Heart right ventricle (tissue), 16 donors: Measurements from ENCODE around the gene FGFR1OP2. TPM values are rescaled to one million over a fixed set of nuclear protein-coding genes. Genes with fewer than 3 reads are reported as not detected.
A peak's percentile ranks its signal among the peaks of the same experiment; 100 is the strongest.

Experiments used
- ATAC-seq, 8 donors: fragments of 200-7000 bp; cut with Tn5 transposase; one replicate each; pipeline ENCODE4 v1.9.1; 2020; ENCODE audit warnings: mild to moderate bottlenecking in 8 of 8, moderate library complexity in 8 of 8, moderate number of reproducible peaks in 1 of 8
- DNase-seq, 2 donors: peaks; one replicate each; pipeline ENCODE4 v3.0.0-alpha.2; 2020
- H3K27ac ChIP-seq, 10 donors: fragments of 200-600 bp; sonication (generic) in 2 of 10; one replicate each; pipeline versions ENCODE4 v1.5.0 to v1.8.0; 2020 to 2022; ENCODE audit warnings: mild to moderate bottlenecking in 3 of 10
- H3K27me3 ChIP-seq, 7 donors: fragments of 200-600 bp; one replicate each; pipeline ENCODE4 v1.8.0; 2021 to 2022; ENCODE audit warnings: mild to moderate bottlenecking in 2 of 7
- H3K36me3 ChIP-seq, 9 donors: fragments of 200-600 bp; sonication (generic) in 1 of 9; one replicate each; pipeline versions ENCODE4 v1.5.0 to v1.8.0; 2020 to 2022; ENCODE audit warnings: mild to moderate bottlenecking in 2 of 9
- H3K4me1 ChIP-seq, 9 donors: fragments of 200-600 bp; sonication (generic) in 1 of 9; one replicate each; pipeline versions ENCODE4 v1.5.0 to v1.8.0; 2020 to 2022; ENCODE audit warnings: mild to moderate bottlenecking in 4 of 9
- H3K4me3 ChIP-seq, 10 donors: fragments of 200-600 bp; sonication (generic) in 2 of 10; one replicate each; pipeline versions ENCODE4 v1.5.0 to v1.8.0; 2020 to 2022; ENCODE audit warnings: mild to moderate bottlenecking in 7 of 10, moderate library complexity in 2 of 10
- H3K9me3 ChIP-seq, 11 donors: fragments of 200-600 bp in 10 of 11; sonication (generic) in 2 of 11; one replicate each; pipeline versions ENCODE4 v1.5.0 to v1.8.0; 2013 to 2022; ENCODE audit warnings: mild to moderate bottlenecking in 2 of 11, control low read depth in 1 of 11, moderate library complexity in 1 of 11
- CTCF ChIP-seq, 9 donors: fragments of 200-600 bp; sonication (generic) in 2 of 9; IDR thresholded peaks; one replicate each; pipeline versions ENCODE4 v1.5.0 to v1.8.0; 2021 to 2022; ENCODE audit warnings: antibody characterized with exemption in 9 of 9, mild to moderate bottlenecking in 5 of 9, moderate library complexity in 1 of 9
- WGBS, 2 donors: extraction: QIAGEN DNeasy Blood & Tissue Kit; methylation state at CpG; one replicate each; pipeline ENCODE4 v1.1.7; 2013; ENCODE audit warnings: inconsistent platforms in 1 of 2; 5-methylcytosine and 5-hydroxymethylcytosine counted together
- intact Hi-C, 10 donors: fragments of 100-400 bp; cut with DNase I; formaldehyde crosslinking; loops; one replicate each; pipeline versions ENCODE4 v1.11.1 to v1.14.2; 2022
- polyA plus RNA-seq, 2 donors: library from polyadenylated mRNA; stranded (reverse); fragments of 200-250 nt; gene quantifications; one replicate each; pipeline ENCODE4 v1.2.3, GENCODE V29; 2013
- total RNA-seq, 10 donors: library from RNA; stranded (reverse); fragmentation: NEBNext Ultra II Directional in 3 of 10; extraction: Animal tissue kit (Norgen Biotek cat#: 25700) in 3 of 10; gene quantifications; one replicate each; pipeline versions ENCODE4 v1.2.1 to v1.2.4, GENCODE V29; 2021 to 2023
- donor health status: Arrhythmogenic right ventricular cardiomyopathy.
- donor health status: ischemic (EF 13 %, LVEDD 7.1; RV severe dilation, severe dysfunction).
- donor health status: healthy with polysubstance abuse.
- donor health status: DM: no; HTN: yes; CAD: no.
- donor health status: DM: no; HTN: no; CAD: no.
- donor health status: ischemic (EF 25% LVEDD 6.9; RV normal size, moderate dysfunction).
- donor health status: ischemic (EF 25% LVEDD 5.7; RV mildly dilated, moderate dysfunction).
- donor health status: healthy.
- donor health status: DM: yes; HTN: yes; CAD: no.
- donor health status: Ischemic cardiomyopathy.
- donor health status: ischemic (EF 35%, LVEDD 5.7; RV mildly dilated, moderate dysfunction).
- donor health status: nonischemic (EF 11% LVEDD 7.7; RV severe dilation, severe dysfunction).
- donor health status: DM: yes; HTN: yes; CAD: no.
- donor health status: PGD.
- donor health status: ischemic (EF 29% LVEDD 5.4; RV normal size, mild dysfunction).
- donor health status: nonischemic (EF 23%, LVEDD 6.1; RV moderate dilation, normal function).

Gene FGFR1OP2
- total and polyA plus RNA-seq, 12 donors, result 22.3 to 41.6 (median 27.9) TPM

GRCh38 chr12:26991826-26992225 lies 53.6 kb downstream of the FGFR1OP2 start:
- Histone ChIP-seq H3K27me3 (no peaks in the 10 kb centered on the region), H3K4me1 (peaks cover 0 to 16% (median 12%) of the 10 kb centered on the region in 9 donors), H3K27ac (no peak overlapping the region), H3K36me3 (peaks cover 0 to 79% (median 29%) of the 10 kb centered on the region in 9 donors), H3K4me3 (no peak overlapping the region), H3K9me3 (no peaks in the 10 kb centered on the region)
- TF ChIP-seq CTCF (IDR thresholded peaks at IDR 0.05), result no peak
- ATAC-seq (no peak), DNase-seq (no peak)
- intact Hi-C loops, result no loop called here
- WGBS, 2 donors, result 93 to 95% methylated on average over 4 of the region's 4 CpGs

GRCh38 chr12:26994109-26994508 lies 55.8 kb downstream of the FGFR1OP2 start:
- no peak for TF ChIP-seq CTCF (IDR thresholded peaks at IDR 0.05)
- Histone ChIP-seq H3K27ac (no peak overlapping the region), H3K4me1 (peaks cover 0 to 17% (median 0%) of the 10 kb centered on the region in 9 donors), H3K9me3 (no peaks in the 10 kb centered on the region), H3K27me3 (no peaks in the 10 kb centered on the region), H3K4me3 (no peak overlapping the region), H3K36me3 (peaks cover 0 to 96% (median 30%) of the 10 kb centered on the region in 9 donors)
- intact Hi-C loops, result no loop called here
- no peak for ATAC-seq
- 94 to 97% methylated on average over 1 of the region's 1 CpG for WGBS, 2 donors
- no peak for DNase-seq

GRCh38 chr12:26995706-26996105 lies 57.4 kb downstream of the FGFR1OP2 start:
- no peaks in the 10 kb centered on the region for H3K9me3 ChIP-seq
- TF ChIP-seq CTCF (IDR thresholded peaks at IDR 0.05), result no peak
- ATAC-seq (no peak), DNase-seq (no peak)
- H3K27me3 ChIP-seq, result no peaks in the 10 kb centered on the region
- H3K4me3 ChIP-seq, result no peak overlapping the region
- H3K4me1 ChIP-seq, result peaks cover 0 to 22% (median 0%) of the 10 kb centered on the region in 9 donors
- H3K27ac ChIP-seq, result no peak overlapping the region
- 95 to 97% methylated on average over 2 of the region's 2 CpGs for WGBS, 2 donors
- intact Hi-C loops, result no loop called here
- peaks cover 0 to 97% (median 25%) of the 10 kb centered on the region in 9 donors for H3K36me3 ChIP-seq

GRCh38 chr12:26997003-26997402 lies 58.7 kb downstream of the FGFR1OP2 start:
- no peak for ATAC-seq
- DNase-seq, result no peak
- H3K36me3 ChIP-seq, result peaks cover 0 to 99% (median 25%) of the 10 kb centered on the region in 9 donors
- peaks cover 0 to 35% (median 0%) of the 10 kb centered on the region in 9 donors for H3K4me1 ChIP-seq
- whole genome bisulfite sequencing, 2 donors, result 89 to 90% methylated on average over 2 of the region's 2 CpGs
- H3K27me3 ChIP-seq, result no peaks in the 10 kb centered on the region
- intact Hi-C loops, result no loop called here
- TF ChIP-seq CTCF (IDR thresholded peaks at IDR 0.05), result no peak
- peak overlapping the region in 1 of 10 donors; percentile 77 for H3K27ac ChIP-seq
- no peak overlapping the region for H3K4me3 ChIP-seq
- H3K9me3 ChIP-seq, result no peaks in the 10 kb centered on the region
